Heart left ventricle (tissue), 16 donors: Measurements from ENCODE around the gene IFI27L2. TPM values are rescaled to one million over a fixed set of nuclear protein-coding genes. Genes with fewer than 3 reads are reported as not detected.

Experiments
- ATAC-seq, 4 donors: fragments of 200-7000 bp; cut with Tn5 transposase; one replicate each; pipeline ENCODE4 v1.9.1; 2020 to 2022; ENCODE audit warnings: moderate library complexity in 4 of 4, mild to moderate bottlenecking in 3 of 4, moderate number of reproducible peaks in 1 of 4
- DNase-seq, 5 donors: peaks; one replicate each; pipeline ENCODE4 v3.0.0-alpha.2; 2020
- H3K27ac ChIP-seq, 12 donors: fragments of 200-600 bp; sonication (generic) in 4 of 12; one replicate each; pipeline versions ENCODE4 v1.5.0 to v1.8.0; 2016 to 2022; ENCODE audit warnings: mild to moderate bottlenecking in 2 of 12
- H3K27me3 ChIP-seq, 9 donors: fragments of 200-600 bp; sonication (generic) in 2 of 9; one replicate each; pipeline versions ENCODE4 v1.5.1 to v1.8.0; 2016 to 2022; ENCODE audit warnings: mild to moderate bottlenecking in 3 of 9
- H3K36me3 ChIP-seq, 9 donors: fragments of 200-600 bp; sonication (generic) in 2 of 9; one replicate each; pipeline versions ENCODE4 v1.5.0 to v1.8.0; 2018 to 2022; ENCODE audit warnings: mild to moderate bottlenecking in 2 of 9
- H3K4me1 ChIP-seq, 12 donors: fragments of 200-600 bp; sonication (generic) in 4 of 12; one replicate each; pipeline versions ENCODE4 v1.5.0 to v1.8.0; 2016 to 2022; ENCODE audit warnings: mild to moderate bottlenecking in 3 of 12
- H3K4me3 ChIP-seq, 12 donors: fragments of 200-600 bp; sonication (generic) in 4 of 12; one replicate each; pipeline versions ENCODE4 v1.5.0 to v1.8.0; 2017 to 2022; ENCODE audit warnings: mild to moderate bottlenecking in 9 of 12, moderate library complexity in 4 of 12
- H3K9me3 ChIP-seq, 12 donors: fragments of 200-600 bp; sonication (generic) in 4 of 12; one replicate each; pipeline versions ENCODE4 v1.5.0 to v1.8.0; 2016 to 2022; ENCODE audit warnings: mild to moderate bottlenecking in 1 of 12
- CTCF ChIP-seq, 12 donors: fragments of 200-600 bp; sonication (generic) in 4 of 12; IDR thresholded peaks; one replicate each; pipeline versions ENCODE4 v1.5.0 to v1.8.0; 2018 to 2022; ENCODE audit warnings: antibody characterized with exemption in 12 of 12, mild to moderate bottlenecking in 5 of 12
- POLR2A ChIP-seq, 2 donors: fragments of 450-650 bp; IDR thresholded peaks; one replicate each; pipeline ENCODE4 v1.6.1; 2017; ENCODE audit warnings: antibody characterized with exemption in 2 of 2, mild to moderate bottlenecking in 2 of 2, moderate library complexity in 2 of 2
- WGBS, 4 donors: extraction: QIAGEN DNeasy Blood & Tissue Kit in 2 of 4; methylation state at CpG; one replicate each; pipeline versions ENCODE4 v1.1.5 to v1.1.7; 2013 to 2018; 5-methylcytosine and 5-hydroxymethylcytosine counted together
- intact Hi-C, 10 donors: fragments of 100-400 bp; cut with DNase I; formaldehyde crosslinking; loops; one replicate each; pipeline versions ENCODE4 v1.11.1 to v1.14.2; 2022
- polyA plus RNA-seq, 2 donors: library from polyadenylated mRNA; stranded (reverse); fragments of 200-250 nt; gene quantifications; one replicate each; pipeline ENCODE4 v1.2.3, GENCODE V29; 2013
- total RNA-seq, 9 donors: library from RNA; depleted of rRNA in 2 of 9; stranded (reverse); fragments of >200 nt in 2 of 9; fragmentation: NEBNext Ultra II Directional in 3 of 9; extraction: Animal tissue kit (Norgen Biotek cat#: 25700) in 3 of 9; gene quantifications; one replicate each; pipeline versions ENCODE4 v1.1.0 to v1.2.4, GENCODE V29; 2016 to 2023
- donor health status: ischemic (EF 13 %, LVEDD 7.1; RV severe dilation, severe dysfunction).
- donor health status: healthy with polysubstance abuse.
- donor health status: DM: no; HTN: yes; CAD: no.
- donor health status: DM: no; HTN: no; CAD: no.
- donor health status: ischemic (EF 25% LVEDD 6.9; RV normal size, moderate dysfunction).
- donor health status: ischemic (EF 25% LVEDD 5.7; RV mildly dilated, moderate dysfunction).
- donor health status: healthy.
- donor health status: DM: yes; HTN: yes; CAD: no.
- donor health status: ischemic (EF 35%, LVEDD 5.7; RV mildly dilated, moderate dysfunction).
- donor health status: nonischemic (EF 11% LVEDD 7.7; RV severe dilation, severe dysfunction).
- donor health status: DM: yes; HTN: yes; CAD: no.
- donor health status: PGD.
- donor health status: ischemic (EF 29% LVEDD 5.4; RV normal size, mild dysfunction).
- donor health status: nonischemic (EF 23%, LVEDD 6.1; RV moderate dilation, normal function).

Gene IFI27L2
- total and polyA plus RNA-seq, 11 donors = 44.8 to 102 (median 61.8) TPM

- H3K4me1 ChIP-seq = peaks cover 0 to 20% (median 14%) of the 10 kb centered on the region in 12 donors
- ATAC-seq (no peak), DNase-seq (no peak)
- no peaks in the 10 kb centered on the region for H3K27me3 ChIP-seq
- H3K9me3 ChIP-seq = peaks cover 0 to 24% (median 3%) of the 10 kb centered on the region in 12 donors
- intact Hi-C loops = no loop called here
- H3K36me3 ChIP-seq = peaks cover 0 to 7% (median 0%) of the 10 kb centered on the region in 9 donors
- TF ChIP-seq CTCF (IDR thresholded peaks at IDR 0.05) (no peak), POLR2A (IDR thresholded peaks at IDR 0.05) (no peak)
- H3K27ac ChIP-seq = no peak overlapping the region
- H3K4me3 ChIP-seq = no peak overlapping the region
Measured at GRCh38 chr14:94119071-94119470, 10.3 kb downstream of the IFI27L2 start.

GRCh38 chr14:94117856-94118255, 11.5 kb downstream of the IFI27L2 start:
- Histone ChIP-seq H3K27ac (no peak overlapping the region), H3K27me3 (no peaks in the 10 kb centered on the region), H3K4me1 (peaks cover 0 to 32% (median 26%) of the 10 kb centered on the region in 12 donors), H3K36me3 (peaks cover 0 to 7% (median 0%) of the 10 kb centered on the region in 9 donors), H3K4me3 (no peak overlapping the region), H3K9me3 (peaks cover 0 to 24% (median 3%) of the 10 kb centered on the region in 12 donors)
- intact Hi-C loops = no loop called here
- ATAC-seq (no peak), DNase-seq (no peak)
- TF ChIP-seq CTCF (IDR thresholded peaks at IDR 0.05) (no peak), POLR2A (IDR thresholded peaks at IDR 0.05) (no peak)
- 75 to 80% (median 77%) methylated on average over 9 of the region's 9 CpGs for WGBS, 4 donors

GRCh38 chr14:94116701-94117100, 12.7 kb downstream of the IFI27L2 start:
- Histone ChIP-seq H3K4me3 (no peak overlapping the region), H3K36me3 (peaks cover 0 to 7% (median 0%) of the 10 kb centered on the region in 9 donors), H3K4me1 (peaks cover 0 to 43% (median 30%) of the 10 kb centered on the region in 12 donors), H3K27me3 (no peaks in the 10 kb centered on the region), H3K27ac (no peak overlapping the region), H3K9me3 (peaks cover 0 to 24% (median 3%) of the 10 kb centered on the region in 12 donors)
- TF ChIP-seq CTCF (IDR thresholded peaks at IDR 0.05) (no peak), POLR2A (IDR thresholded peaks at IDR 0.05) (no peak)
- 83 to 86% (median 85%) methylated on average over 8 to 10 of the region's 10 CpGs for WGBS, 4 donors
- intact Hi-C loops = no loop called here
- DNase-seq = no peak
- no peak for ATAC-seq

- no peak for TF ChIP-seq POLR2A (IDR thresholded peaks at IDR 0.05)
- no peak for TF ChIP-seq CTCF (IDR thresholded peaks at IDR 0.05)
- Histone ChIP-seq H3K9me3 (peaks cover 0 to 18% (median 3%) of the 10 kb centered on the region in 12 donors), H3K4me3 (no peak overlapping the region), H3K4me1 (peaks cover 0 to 43% (median 30%) of the 10 kb centered on the region in 12 donors), H3K27ac (peak overlapping the region in 10 of 12 donors; percentile 10 to 96 (median 85)), H3K36me3 (peaks cover 0 to 7% (median 0%) of the 10 kb centered on the region in 9 donors), H3K27me3 (no peaks in the 10 kb centered on the region)
- ATAC-seq (no peak), DNase-seq (no peak)
- WGBS, 4 donors = 85 to 95% (median 90%) methylated on average over 8 to 15 of the region's 15 CpGs
- intact Hi-C loops = no loop called here
Measured at GRCh38 chr14:94115631-94116030, 13.8 kb downstream of the IFI27L2 start.
